ENCODE results near the gene KRT3. TPM values are rescaled to one million over a fixed set of nuclear protein-coding genes. Genes with fewer than 3 reads are reported as not detected.

KRT3 gene
- total RNA-seq, 1 donor from 2014 or later, result not detected

- DNase-seq, result peak; percentile 38
Observed at GRCh38 chr12:52813885-52814709, 18.2 kb upstream of the KRT3 start, which contains the start of gene KRT4. TSS of gene KRT4 (minus strand) at chr12:52814116. CDS start at chr12:52814058, 58 bp downstream.

GRCh38 chr12:52813203-52813819, 17.4 kb upstream of the KRT3 start:
- DNase-seq, result no peak

GRCh38 chr12:52812749-52813148, 16.8 kb upstream of the KRT3 start:
- no peak for DNase-seq

- no peak for DNase-seq
Observed at GRCh38 chr12:52812073-52812400, 16.1 kb upstream of the KRT3 start.

GRCh38 chr12:52811191-52812072, 15.5 kb upstream of the KRT3 start:
- no peak for DNase-seq

GRCh38 chr12:52810554-52810953, 14.6 kb upstream of the KRT3 start:
- DNase-seq, result no peak

GRCh38 chr12:52809166-52809565, 13.2 kb upstream of the KRT3 start:
- no peak for DNase-seq

GRCh38 chr12:52808573-52809160, 12.8 kb upstream of the KRT3 start:
- DNase-seq, result no peak

- no peak for DNase-seq
Observed at GRCh38 chr12:52807544-52808470, 11.9 kb upstream of the KRT3 start.

GRCh38 chr12:52806821-52807543, 11.1 kb upstream of the KRT3 start:
- no peak for DNase-seq

- DNase-seq, result no peak
Observed at GRCh38 chr12:52806169-52806811, 10.4 kb upstream of the KRT3 start.

- DNase-seq, result no peak
Observed at GRCh38 chr12:52805739-52806138, 9.8 kb upstream of the KRT3 start.

- no peak for DNase-seq
Observed at GRCh38 chr12:52805000-52805399, 9.1 kb upstream of the KRT3 start.

GRCh38 chr12:52802442-52802841, 6.5 kb upstream of the KRT3 start:
- no peak for DNase-seq

GRCh38 chr12:52801773-52802172, 5.9 kb upstream of the KRT3 start:
- DNase-seq, result no peak

- no peak for DNase-seq
Observed at GRCh38 chr12:52800259-52800917, 4.5 kb upstream of the KRT3 start.

- DNase-seq, result no peak
Observed at GRCh38 chr12:52799505-52800211, 3.7 kb upstream of the KRT3 start.

GRCh38 chr12:52798671-52799504, 3.0 kb upstream of the KRT3 start:
- no peak for DNase-seq

All from tongue (tissue), 2 donors.